ENCODE data around the gene FGFR2. TPM values are rescaled to one million over a fixed set of nuclear protein-coding genes. Genes with fewer than 3 reads are reported as not detected.

Gene FGFR2
- total RNA-seq, 1 donor = 0.86 TPM

DNA sequence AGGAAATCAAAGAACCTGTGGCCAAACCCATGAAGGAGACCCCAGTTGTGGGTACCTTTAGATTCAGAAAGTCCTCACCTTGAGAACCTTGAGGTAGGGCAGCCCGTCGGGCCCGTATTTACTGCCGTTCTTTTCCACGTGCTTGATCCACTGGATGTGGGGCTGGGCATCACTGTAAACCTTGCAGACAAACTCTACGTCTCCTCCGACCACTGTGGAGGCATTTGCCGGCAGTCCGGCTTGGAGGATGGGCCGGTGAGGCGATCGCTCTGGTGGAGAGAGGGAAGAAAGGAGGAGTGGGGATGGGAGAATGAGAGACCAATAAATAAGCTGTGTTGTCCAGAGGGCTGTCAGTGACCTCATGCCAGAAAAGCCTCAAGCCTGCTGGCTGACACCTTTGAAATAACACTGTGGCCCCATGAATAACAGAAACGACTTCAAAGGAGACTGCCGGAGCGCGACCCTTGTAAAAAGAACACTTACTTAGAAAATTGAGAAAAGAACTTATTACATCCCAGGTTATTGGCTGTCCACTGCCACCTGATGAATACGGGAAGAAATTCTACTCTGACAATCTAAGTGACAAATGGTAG is 78.2 kb downstream of the FGFR2 start:
- no peak overlapping the region for H3K4me3 ChIP-seq (ENCODE audit: low read depth, low read length)
- no peak for DNase-seq (ENCODE audit: low read depth)
- TF ChIP-seq, protein P1, sequence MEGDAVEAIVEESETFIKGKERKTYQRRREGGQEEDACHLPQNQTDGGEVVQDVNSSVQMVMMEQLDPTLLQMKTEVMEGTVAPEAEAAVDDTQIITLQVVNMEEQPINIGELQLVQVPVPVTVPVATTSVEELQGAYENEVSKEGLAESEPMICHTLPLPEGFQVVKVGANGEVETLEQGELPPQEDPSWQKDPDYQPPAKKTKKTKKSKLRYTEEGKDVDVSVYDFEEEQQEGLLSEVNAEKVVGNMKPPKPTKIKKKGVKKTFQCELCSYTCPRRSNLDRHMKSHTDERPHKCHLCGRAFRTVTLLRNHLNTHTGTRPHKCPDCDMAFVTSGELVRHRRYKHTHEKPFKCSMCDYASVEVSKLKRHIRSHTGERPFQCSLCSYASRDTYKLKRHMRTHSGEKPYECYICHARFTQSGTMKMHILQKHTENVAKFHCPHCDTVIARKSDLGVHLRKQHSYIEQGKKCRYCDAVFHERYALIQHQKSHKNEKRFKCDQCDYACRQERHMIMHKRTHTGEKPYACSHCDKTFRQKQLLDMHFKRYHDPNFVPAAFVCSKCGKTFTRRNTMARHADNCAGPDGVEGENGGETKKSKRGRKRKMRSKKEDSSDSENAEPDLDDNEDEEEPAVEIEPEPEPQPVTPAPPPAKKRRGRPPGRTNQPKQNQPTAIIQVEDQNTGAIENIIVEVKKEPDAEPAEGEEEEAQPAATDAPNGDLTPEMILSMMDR (IDR thresholded peaks at IDR 0.05; ENCODE audit: insufficient read depth, low read depth, low read length) = no peak

- TF ChIP-seq, protein P1 (IDR thresholded peaks at IDR 0.05; ENCODE audit: insufficient read depth, low read depth, low read length) = no peak
- no peak overlapping the region for H3K4me3 ChIP-seq (ENCODE audit: low read depth, low read length)
- no peak for DNase-seq (ENCODE audit: low read depth)
These were observed 78.8 kb downstream of the FGFR2 start for GRCh38 chr10:121519411-121519810.

GRCh38 chr10:121518333-121518732 is 79.9 kb downstream of the FGFR2 start:
- no peak for DNase-seq (ENCODE audit: low read depth)
- TF ChIP-seq, protein P1 (IDR thresholded peaks at IDR 0.05; ENCODE audit: insufficient read depth, low read depth, low read length) = no peak
- no peak overlapping the region for H3K4me3 ChIP-seq (ENCODE audit: low read depth, low read length)

- no peak overlapping the region for H3K4me3 ChIP-seq (ENCODE audit: low read depth, low read length)
- TF ChIP-seq, protein P1 (IDR thresholded peaks at IDR 0.05; ENCODE audit: insufficient read depth, low read depth, low read length) = no peak
- no peak for DNase-seq (ENCODE audit: low read depth)
These were observed 82.0 kb downstream of the FGFR2 start for GRCh38 chr10:121516093-121516865.

GRCh38 chr10:121514141-121514865 is 83.9 kb downstream of the FGFR2 start:
- TF ChIP-seq, protein P1 (IDR thresholded peaks at IDR 0.05; ENCODE audit: insufficient read depth, low read depth, low read length) = no peak
- no peak overlapping the region for H3K4me3 ChIP-seq (ENCODE audit: low read depth, low read length)
- DNase-seq (ENCODE audit: low read depth) = no peak

- no peak overlapping the region for H3K4me3 ChIP-seq (ENCODE audit: low read depth, low read length)
- TF ChIP-seq, protein P1 (IDR thresholded peaks at IDR 0.05; ENCODE audit: insufficient read depth, low read depth, low read length) = no peak
- no peak for DNase-seq (ENCODE audit: low read depth)
These were observed 86.3 kb downstream of the FGFR2 start for GRCh38 chr10:121511943-121512342.
